Karpas-422 (cell line): Measurements from ENCODE around the gene MEP1A. TPM values are rescaled to one million over a fixed set of nuclear protein-coding genes. Genes with fewer than 3 reads are reported as not detected.

Experiments
- DNase-seq: peaks from one replicate; pipeline ENCODE4 v3.0.0-alpha.2; 2015
- H2AFZ ChIP-seq: fragments of 200-600 bp; sonication (generic); 2 replicates; pipeline ENCODE4 v1.6.1; 2014; ENCODE audit warnings: antibody characterized with exemption, low read length, mixed read lengths
- H3K27ac ChIP-seq: fragments of 200-600 bp; sonication (generic); 2 replicates; pipeline ENCODE4 v1.5.1; 2014; ENCODE audit warnings: mild to moderate bottlenecking, low read length, moderate library complexity
- H3K27me3 ChIP-seq: fragments of 200-600 bp; sonication (generic); 2 replicates; pipeline ENCODE4 v1.6.1; 2014; ENCODE audit warnings: low read length, mixed read lengths
- H3K36me3 ChIP-seq: fragments of 200-600 bp; sonication (generic); 2 replicates; pipeline ENCODE4 v1.6.1; 2014; ENCODE audit warnings: low read length, mixed read lengths; ENCODE audit not compliant: insufficient read depth
- H3K4me1 ChIP-seq: fragments of 200-600 bp; sonication (generic); 2 replicates; pipeline ENCODE4 v1.6.1; 2014; ENCODE audit warnings: mild to moderate bottlenecking, low read length, mixed read lengths
- H3K4me2 ChIP-seq: fragments of 200-600 bp; sonication (generic); 2 replicates; pipeline ENCODE4 v1.6.1; 2014; ENCODE audit warnings: low read length, low read depth, mild to moderate bottlenecking; ENCODE audit not compliant: poor library complexity, severe bottlenecking
- H3K4me3 ChIP-seq: fragments of 200-600 bp; sonication (generic); 2 replicates; pipeline ENCODE4 v1.5.1; 2014; ENCODE audit warnings: mild to moderate bottlenecking, antibody characterized with exemption, low read length, mixed read lengths
- H3K79me2 ChIP-seq: fragments of 200-600 bp; sonication (generic); 2 replicates; pipeline ENCODE4 v1.6.1; 2014; ENCODE audit warnings: mild to moderate bottlenecking, low read length, mixed read lengths
- H3K9ac ChIP-seq: fragments of 200-600 bp; sonication (generic); 2 replicates; pipeline ENCODE4 v1.6.0; 2014; ENCODE audit warnings: low read length
- H3K9me2 ChIP-seq: fragments of 200-600 bp; sonication (generic), shearing (Covaris generic); replicated peaks from 2 replicates; pipeline ENCODE4 v1.6.0; 2014; ENCODE audit warnings: mild to moderate bottlenecking, low read length, moderate library complexity; ENCODE audit not compliant: insufficient read depth
- H3K9me3 ChIP-seq: fragments of 300-700, 200-600 bp; sonication (generic); 2 replicates; pipeline ENCODE4 v1.6.1; 2014; ENCODE audit warnings: low read length, mixed read lengths
- H4K20me1 ChIP-seq: fragments of 200-600 bp; sonication (generic); 2 replicates; pipeline ENCODE4 v1.6.1; 2014; ENCODE audit warnings: mild to moderate bottlenecking, antibody characterized with exemption, low read length, low read depth; ENCODE audit not compliant: insufficient read depth
- total RNA-seq: library from RNA; depleted of rRNA; stranded (reverse); fragments of >200 nt; shearing (Covaris generic); gene quantifications from 2 replicates; pipeline ENCODE4 v1.2.3, GENCODE V29; 2014; ENCODE audit warnings: low replicate concordance

The MEP1A gene
- total RNA-seq, 1 experiment from 2014 or later = not detected

GRCh38 chr6:46784535-46784934, 8.7 kb upstream of the MEP1A start:
- Histone ChIP-seq H3K27ac (no peak overlapping the region), H3K27me3 (0 out of 2 replicates have a peak, but pooled peaks cover 2% of the 10 kb centered on the region), H3K9me3 (no peaks in the 10 kb centered on the region), H3K4me2 (no peak overlapping the region), H3K4me3 (no peak overlapping the region), H4K20me1 (no peaks in the 10 kb centered on the region), H3K9me2 (no peaks in the 10 kb centered on the region), H3K79me2 (no peaks in the 10 kb centered on the region), H3K9ac (no peak overlapping the region), H2AFZ (no peak overlapping the region), H3K36me3 (no peaks in the 10 kb centered on the region), H3K4me1 (no peaks in the 10 kb centered on the region; the same call in 1 of the 2 replicates)
- DNase-seq = no peak

GRCh38 chr6:46787871-46788540, 5.2 kb upstream of the MEP1A start:
- Histone ChIP-seq H3K27me3 (no peaks in the 10 kb centered on the region), H3K27ac (no peak overlapping the region), H3K79me2 (no peaks in the 10 kb centered on the region), H2AFZ (no peak overlapping the region), H3K4me1 (no peaks in the 10 kb centered on the region), H3K4me2 (no peak overlapping the region), H3K9ac (no peak overlapping the region), H4K20me1 (no peaks in the 10 kb centered on the region), H3K9me2 (no peaks in the 10 kb centered on the region), H3K4me3 (no peak overlapping the region), H3K9me3 (no peaks in the 10 kb centered on the region), H3K36me3 (no peaks in the 10 kb centered on the region)
- no peak for DNase-seq

GRCh38 chr6:46788791-46789190, 4.4 kb upstream of the MEP1A start:
- Histone ChIP-seq H2AFZ (no peak overlapping the region), H3K4me3 (no peak overlapping the region), H3K27me3 (no peaks in the 10 kb centered on the region), H3K27ac (no peak overlapping the region), H3K9me2 (no peaks in the 10 kb centered on the region), H3K79me2 (no peaks in the 10 kb centered on the region), H3K4me1 (no peaks in the 10 kb centered on the region), H3K9ac (no peak overlapping the region), H3K36me3 (no peaks in the 10 kb centered on the region), H3K9me3 (no peaks in the 10 kb centered on the region), H3K4me2 (no peak overlapping the region), H4K20me1 (no peaks in the 10 kb centered on the region)
- no peak for DNase-seq

GRCh38 chr6:46789434-46790354, 3.5 kb upstream of the MEP1A start:
- Histone ChIP-seq H3K4me3 (no peak overlapping the region), H3K4me1 (no peaks in the 10 kb centered on the region), H3K4me2 (no peak overlapping the region), H3K9me2 (no peaks in the 10 kb centered on the region), H3K79me2 (no peaks in the 10 kb centered on the region), H3K9ac (no peak overlapping the region), H4K20me1 (no peaks in the 10 kb centered on the region), H3K27ac (no peak overlapping the region), H2AFZ (no peak overlapping the region; the same call in 1 of the 2 replicates), H3K27me3 (no peaks in the 10 kb centered on the region), H3K9me3 (no peaks in the 10 kb centered on the region), H3K36me3 (no peaks in the 10 kb centered on the region)
- DNase-seq = no peak

GRCh38 chr6:46790355-46790874, 2.8 kb upstream of the MEP1A start:
- no peaks in the 10 kb centered on the region for H3K4me1 ChIP-seq
- no peak overlapping the region; the same call in 1 of the 2 replicates for H2AFZ ChIP-seq
- H3K9ac ChIP-seq = no peak overlapping the region
- H3K9me2 ChIP-seq = no peaks in the 10 kb centered on the region
- H3K27me3 ChIP-seq = no peaks in the 10 kb centered on the region
- H3K79me2 ChIP-seq = no peaks in the 10 kb centered on the region
- DNase-seq = no peak
- no peaks in the 10 kb centered on the region for H3K36me3 ChIP-seq
- H3K9me3 ChIP-seq = no peaks in the 10 kb centered on the region
- H4K20me1 ChIP-seq = no peaks in the 10 kb centered on the region
- no peak overlapping the region for H3K4me2 ChIP-seq
- H3K27ac ChIP-seq = no peak overlapping the region
- H3K4me3 ChIP-seq = no peak overlapping the region

- no peak overlapping the region for H3K27ac ChIP-seq
- no peaks in the 10 kb centered on the region for H4K20me1 ChIP-seq
- no peaks in the 10 kb centered on the region for H3K9me2 ChIP-seq
- H3K4me2 ChIP-seq = no peak overlapping the region
- no peak overlapping the region for H3K9ac ChIP-seq
- DNase-seq = no peak
- no peaks in the 10 kb centered on the region for H3K27me3 ChIP-seq
- no peaks in the 10 kb centered on the region for H3K4me1 ChIP-seq
- H3K4me3 ChIP-seq = no peak overlapping the region
- H2AFZ ChIP-seq = no peak overlapping the region
- H3K9me3 ChIP-seq = no peaks in the 10 kb centered on the region
- no peaks in the 10 kb centered on the region for H3K79me2 ChIP-seq
- no peaks in the 10 kb centered on the region for H3K36me3 ChIP-seq
Observed at GRCh38 chr6:46792635-46793034, 554 bp upstream of the MEP1A start.

- no peak overlapping the region for H3K4me2 ChIP-seq
- no peaks in the 10 kb centered on the region for H3K36me3 ChIP-seq
- no peaks in the 10 kb centered on the region for H4K20me1 ChIP-seq
- no peaks in the 10 kb centered on the region for H3K9me3 ChIP-seq
- H3K9me2 ChIP-seq = no peaks in the 10 kb centered on the region
- H3K27me3 ChIP-seq = no peaks in the 10 kb centered on the region
- H3K4me3 ChIP-seq = no peak overlapping the region
- no peaks in the 10 kb centered on the region for H3K79me2 ChIP-seq
- H2AFZ ChIP-seq = no peak overlapping the region
- no peaks in the 10 kb centered on the region for H3K4me1 ChIP-seq
- H3K27ac ChIP-seq = no peak overlapping the region
- no peak for DNase-seq
- no peak overlapping the region for H3K9ac ChIP-seq
Observed at GRCh38 chr6:46794068-46794467, 879 bp downstream of the MEP1A start.

- Histone ChIP-seq H3K9me3 (no peaks in the 10 kb centered on the region), H2AFZ (no peak overlapping the region), H3K27me3 (no peaks in the 10 kb centered on the region), H4K20me1 (no peaks in the 10 kb centered on the region), H3K9ac (no peak overlapping the region), H3K4me2 (no peak overlapping the region), H3K36me3 (no peaks in the 10 kb centered on the region), H3K9me2 (no peaks in the 10 kb centered on the region), H3K27ac (no peak overlapping the region), H3K79me2 (no peaks in the 10 kb centered on the region), H3K4me3 (no peak overlapping the region), H3K4me1 (no peaks in the 10 kb centered on the region)
- DNase-seq = no peak
Observed at GRCh38 chr6:46795816-46796215, 2.6 kb downstream of the MEP1A start.
